H1 (cell line): ENCODE results near the gene AHCY. TPM values are rescaled to one million over a fixed set of nuclear protein-coding genes. Genes with fewer than 3 reads are reported as not detected.

ENCODE experiments used
- CTCF ChIA-PET: fragments of 300-600 bp; sonication (Branson Sonifier 250); formaldehyde crosslinking; loops from one replicate; lab custom pipeline; 2021; ENCODE audit not compliant: partially characterized antibody; lab: Charles Lee
- POLR2A ChIA-PET: fragments of 300-600 bp; sonication (Branson Sonifier 250); formaldehyde crosslinking; loops from one replicate; lab custom pipeline; 2021; ENCODE audit warnings: inconsistent platforms; ENCODE audit not compliant: partially characterized antibody; lab: Charles Lee
- DNase-seq, 2 experiments: peaks; one replicate each; pipeline versions ENCODE4 v3.0.0 to v3.0.0-alpha.2; 2010 to 2022; ENCODE audit warnings: low spot score in 2 of 2, low read depth in 1 of 2, mixed read lengths in 1 of 2
- FAIRE-seq: peaks from 2 replicates; lab custom pipeline; 2011; peaks lifted over from hg19 to GRCh38; lab: Jason Lieb, UNC
- H2AFZ ChIP-seq: 2 replicates; pipeline ENCODE4 v1.8.1; 2012; ENCODE audit warnings: low read length, inconsistent platforms
- H2AK5ac ChIP-seq: 2 replicates; pipeline ENCODE4 v1.6.1; 2013; ENCODE audit warnings: low read depth, low read length
- H2BK120ac ChIP-seq: replicated peaks from 2 replicates; pipeline ENCODE3; 2013; ENCODE audit warnings: low read depth, low read length, inconsistent platforms
- H2BK12ac ChIP-seq: 2 replicates; pipeline ENCODE4 v1.6.1; 2013; ENCODE audit warnings: low read depth, low read length
- H2BK15ac ChIP-seq: 2 replicates; pipeline ENCODE4 v1.6.1; 2013; ENCODE audit warnings: low read length
- H2BK20ac ChIP-seq: 2 replicates; pipeline ENCODE4 v1.6.1; 2013; ENCODE audit warnings: low read length
- H2BK5ac ChIP-seq: 2 replicates; pipeline ENCODE4 v1.6.1; 2013; ENCODE audit warnings: low read depth, low read length
- H3K14ac ChIP-seq: 2 replicates; pipeline ENCODE4 v1.6.1; 2013; ENCODE audit warnings: inconsistent platforms; ENCODE audit not compliant: insufficient read length
- H3K18ac ChIP-seq: 2 replicates; pipeline ENCODE4 v1.6.1; 2013; ENCODE audit warnings: low read length; ENCODE audit errors: extremely low read depth
- H3K23ac ChIP-seq: 2 replicates; pipeline ENCODE4 v1.6.1; 2013; ENCODE audit warnings: inconsistent platforms; ENCODE audit not compliant: insufficient read length
- H3K23me2 ChIP-seq: 2 replicates; pipeline ENCODE4 v1.6.1; 2013; ENCODE audit warnings: low read depth, low read length
- H3K27ac ChIP-seq: 2 replicates; pipeline ENCODE4 v1.6.1; 2011; ENCODE audit warnings: low read depth, low read length, inconsistent platforms
- H3K27me3 ChIP-seq, 4 experiments: replicated peaks in 1 of 4; 1 replicate in 1 of 4; 2 replicates in 3 of 4; pipeline versions ENCODE4 v1.6.1 to v1.8.1; 2011 to 2013; ENCODE audit warnings: low read length in 3 of 4, mild to moderate bottlenecking in 3 of 4, inconsistent platforms in 2 of 4, mixed read lengths in 2 of 4, moderate library complexity in 1 of 4; ENCODE audit not compliant: control insufficient read depth in 3 of 4, insufficient read depth in 3 of 4; ENCODE audit errors: extremely low read depth in 1 of 4
- H3K36me3 ChIP-seq, 4 experiments: 2 replicates each; pipeline versions ENCODE4 v1.6.1 to v1.8.1; 2011 to 2013; ENCODE audit warnings: mild to moderate bottlenecking in 4 of 4, low read length in 3 of 4, moderate library complexity in 2 of 4, control low read depth in 1 of 4, inconsistent platforms in 1 of 4; ENCODE audit not compliant: insufficient read depth in 4 of 4, control insufficient read depth in 2 of 4
- H3K4ac ChIP-seq: replicated peaks from 2 replicates; pipeline ENCODE3; 2013; ENCODE audit warnings: low read length, low read depth, mixed read lengths, inconsistent platforms; ENCODE audit not compliant: insufficient read length
- H3K4me1 ChIP-seq, 4 experiments: replicated peaks in 1 of 4; 1 replicate in 1 of 4; 2 replicates in 3 of 4; pipeline versions ENCODE4 v1.6.1 to v1.8.1; 2011 to 2013; ENCODE audit warnings: low read length in 3 of 4, inconsistent platforms in 2 of 4, mixed read lengths in 1 of 4; ENCODE audit not compliant: insufficient read depth in 4 of 4, control insufficient read depth in 3 of 4
- H3K4me2 ChIP-seq, 2 experiments: 2 replicates each; pipeline versions ENCODE4 v1.6.1 to v1.8.1; 2011 to 2013; ENCODE audit warnings: low read depth in 2 of 2, low read length in 2 of 2, control low read depth in 1 of 2, inconsistent platforms in 1 of 2, mild to moderate bottlenecking in 1 of 2; ENCODE audit not compliant: insufficient read depth in 1 of 2
- H3K4me3 ChIP-seq, 4 experiments: fragments of 200-600, 300-600 bp in 1 of 4; sonication (generic), shearing (Covaris generic), sonication (Bioruptor Twin) in 1 of 4; 2 replicates each; pipeline versions ENCODE4 v1.5.1 to v1.8.1; 2011 to 2016; ENCODE audit warnings: low read length in 4 of 4, low read depth in 3 of 4, control low read depth in 2 of 4, inconsistent platforms in 2 of 4, mild to moderate bottlenecking in 2 of 4, mixed read lengths in 1 of 4, moderate library complexity in 1 of 4; ENCODE audit not compliant: insufficient read depth in 2 of 4; ENCODE audit errors: extremely low read depth in 1 of 4
- H3K56ac ChIP-seq: replicated peaks from 2 replicates; pipeline ENCODE3; 2013; ENCODE audit warnings: low read depth, mild to moderate bottlenecking, mixed read lengths, low read length, inconsistent platforms; ENCODE audit not compliant: insufficient read length
- H3K79me1 ChIP-seq: 2 replicates; pipeline ENCODE4 v1.6.1; 2013; ENCODE audit warnings: low read depth, low read length, control low read depth
- H3K79me2 ChIP-seq, 2 experiments: 2 replicates each; pipeline versions ENCODE4 v1.6.1 to v1.8.1; 2012 to 2013; ENCODE audit warnings: low read length in 2 of 2, mild to moderate bottlenecking in 2 of 2, inconsistent platforms in 1 of 2; ENCODE audit not compliant: insufficient read depth in 2 of 2, control insufficient read depth in 1 of 2
- H3K9ac ChIP-seq, 4 experiments: replicated peaks in 1 of 4; 1 replicate in 1 of 4; 2 replicates in 3 of 4; pipeline versions ENCODE4 v1.6.1 to v1.8.1; 2011 to 2013; ENCODE audit warnings: low read depth in 3 of 4, low read length in 3 of 4, control low read depth in 2 of 4, mild to moderate bottlenecking in 2 of 4, moderate library complexity in 2 of 4, inconsistent platforms in 1 of 4; ENCODE audit errors: extremely low read depth in 1 of 4
- H3K9me3 ChIP-seq, 2 experiments: 2 replicates each; pipeline versions ENCODE4 v1.6.1 to v1.8.1; 2012 to 2013; ENCODE audit warnings: mild to moderate bottlenecking in 2 of 2, moderate library complexity in 2 of 2, control low read depth in 1 of 2, inconsistent platforms in 1 of 2, low read depth in 1 of 2, low read length in 1 of 2, mixed read lengths in 1 of 2; ENCODE audit not compliant: insufficient read depth in 2 of 2
- H4K20me1 ChIP-seq, 2 experiments: replicated peaks in 1 of 2; 2 replicates each; pipeline versions ENCODE3 to v1.8.1; 2011 to 2013; ENCODE audit warnings: inconsistent platforms in 2 of 2, low read length in 2 of 2, mild to moderate bottlenecking in 1 of 2; ENCODE audit not compliant: insufficient read depth in 2 of 2, control insufficient read depth in 1 of 2
- H4K5ac ChIP-seq: 2 replicates; pipeline ENCODE4 v1.6.1; 2013; ENCODE audit warnings: low read length, low read depth, mixed read lengths, inconsistent platforms; ENCODE audit not compliant: insufficient read length
- H4K8ac ChIP-seq: 2 replicates; pipeline ENCODE4 v1.8.0; 2013; ENCODE audit warnings: mild to moderate bottlenecking, moderate library complexity, low read length, inconsistent platforms; ENCODE audit not compliant: insufficient read depth; ENCODE audit errors: extremely low read depth
- H4K91ac ChIP-seq: replicated peaks from 2 replicates; pipeline ENCODE3; 2013; ENCODE audit warnings: low read length, mixed read lengths, inconsistent platforms; ENCODE audit not compliant: insufficient read length
- HDAC2 ChIP-seq, 2 experiments: fragments of 300-600 bp in 1 of 2; sonication (generic) in 1 of 2; IDR thresholded peaks; 2 replicates each; pipeline ENCODE4 v1.6.1; 2011 to 2012; ENCODE audit warnings: low read depth in 2 of 2, low read length in 2 of 2, mild to moderate bottlenecking in 2 of 2, moderate library complexity in 2 of 2, borderline replicate concordance in 1 of 2, inconsistent platforms in 1 of 2
- KDM5A ChIP-seq: fragments of 200-600 bp; IDR thresholded peaks from 2 replicates; pipeline ENCODE4 v1.7.1; 2012; ENCODE audit warnings: mild to moderate bottlenecking, low read length, inconsistent platforms, mixed read lengths
- NANOG ChIP-seq: IDR thresholded peaks from 2 replicates; pipeline ENCODE4 v1.6.1; 2011; ENCODE audit warnings: low read length, low read depth, mild to moderate bottlenecking, inconsistent platforms; ENCODE audit not compliant: insufficient read depth, poor library complexity, severe bottlenecking
- POLR2AphosphoS5 ChIP-seq: IDR thresholded peaks from 2 replicates; pipeline ENCODE4 v1.6.1; 2011; ENCODE audit warnings: low read depth, low read length
- POU5F1 ChIP-seq: IDR thresholded peaks from 2 replicates; pipeline ENCODE4 v1.6.1; 2011; ENCODE audit warnings: low read depth, mild to moderate bottlenecking, low read length, moderate library complexity
- RAD21 ChIP-seq, 2 experiments: IDR thresholded peaks in 1 of 2; conservative IDR thresholded peaks in 1 of 2; 2 replicates each; pipeline ENCODE4 v1.6.1; 2011; ENCODE audit warnings: low read depth in 2 of 2, low read length in 2 of 2, improper control_type of control experiment in 1 of 2, inconsistent platforms in 1 of 2, mild to moderate bottlenecking in 1 of 2, moderate library complexity in 1 of 2
- RFX5 ChIP-seq: IDR thresholded peaks from 2 replicates; pipeline ENCODE4 v1.6.1; 2011; ENCODE audit warnings: low read depth, low read length, improper control_type of control experiment, borderline replicate concordance
- RNF2 ChIP-seq: fragments of 200-900, 300-1000 bp; sonication (generic); IDR thresholded peaks from 2 replicates; pipeline ENCODE4 v1.7.1; 2016; ENCODE audit warnings: borderline replicate concordance, low read depth, mild to moderate bottlenecking, antibody characterized with exemption, low read length; ENCODE audit not compliant: poor library complexity, severe bottlenecking; ENCODE audit errors: missing control alignments
- SIX5 ChIP-seq: IDR thresholded peaks from 2 replicates; pipeline ENCODE4 v1.6.1; 2011; ENCODE audit warnings: mild to moderate bottlenecking, low read depth, low read length
- TAF1 ChIP-seq: IDR thresholded peaks from 2 replicates; pipeline ENCODE4 v1.6.1; 2011; ENCODE audit warnings: mild to moderate bottlenecking, low read depth, low read length
- USF2 ChIP-seq: IDR thresholded peaks from 2 replicates; pipeline ENCODE4 v1.6.1; 2011; ENCODE audit warnings: low read length, improper control_type of control experiment
- ZNF274 ChIP-seq: IDR thresholded peaks from 2 replicates; pipeline ENCODE4 v1.7.0; 2012; ENCODE audit warnings: low read length, borderline replicate concordance; ENCODE audit errors: extremely low read depth
- WGBS, 2 experiments: shearing (Covaris generic) in 1 of 2; methylation state at CpG; one replicate each; pipeline versions ENCODE4 v1.1.6 to v1.1.7; 2013 to 2015; ENCODE audit warnings: low lambda C conversion rate in 2 of 2, mixed read lengths in 2 of 2, inconsistent platforms in 1 of 2, low coverage in 1 of 2, missing lambda C conversion rate in 1 of 2; ENCODE audit not compliant: insufficient replicate concordance in 2 of 2, insufficient coverage in 1 of 2, insufficient read length in 1 of 2; ENCODE audit errors: extremely low coverage in 1 of 2, missing lambda C conversion rate in 1 of 2; 5-methylcytosine and 5-hydroxymethylcytosine counted together
- polyA plus RNA-seq, 7 experiments: library from polyadenylated mRNA; depleted of rRNA in 3 of 7; stranded (reverse) in 5 of 7; unstranded in 2 of 7; fragments of >200 nt in 5 of 7; fragments of 200-250 nt in 2 of 7; gene quantifications; 1 replicate in 5 of 7; 2 replicates in 1 of 7; 4 replicates in 1 of 7; pipeline versions ENCODE4 v1.2.1 to v1.2.3, GENCODE V29; 2011 to 2013; ENCODE audit warnings: missing spikeins in 2 of 7, mixed read lengths in 2 of 7
- total RNA-seq: library from RNA; stranded (reverse); fragmentation: NEBNext Ultra II Directional; extraction: Animal tissue kit (Norgen Biotek cat#: 25700); gene quantifications from 2 replicates; pipeline ENCODE4 v1.2.1, GENCODE V29; 2021

Gene AHCY
- total and polyA plus RNA-seq, 2 of the 8 experiments (the other 6 are each of a cell fraction or from before 2014, with no cell fraction given) = 404 to 638 TPM

GRCh38 chr20:34347571-34347970 is 44.4 kb upstream of the AHCY start:
- Histone ChIP-seq H3K79me1 (no peaks in the 10 kb centered on the region), H2BK120ac (no peak overlapping the region), H4K20me1 (no peaks in the 10 kb centered on the region), H2BK12ac (no peak overlapping the region), H2BK15ac (no peak overlapping the region), H3K79me2 (no peaks in the 10 kb centered on the region), H3K4me3 (no peak overlapping the region), H2BK20ac (no peak overlapping the region), H4K5ac (no peak overlapping the region), H3K9ac (no peak overlapping the region), H2BK5ac (no peak overlapping the region), H3K4me2 (no peak overlapping the region), H3K23me2 (no peaks in the 10 kb centered on the region; the same call in 1 of the 2 replicates), H3K18ac (no peak overlapping the region), H3K4me1 (peaks cover 0 to 7% (median 2%) of the 10 kb centered on the region in 4 experiments; a peak in 3 of 7 replicates), H3K9me3 (no peaks in the 10 kb centered on the region), H4K8ac (no peak overlapping the region), H4K91ac (no peak overlapping the region), H3K23ac (no peak overlapping the region), H3K27ac (no peak overlapping the region), H2AFZ (no peak overlapping the region), H2AK5ac (no peak overlapping the region), H3K14ac (no peak overlapping the region), H3K56ac (no peak overlapping the region), H3K4ac (no peak overlapping the region), H3K27me3 (no peaks in the 10 kb centered on the region), H3K36me3 (no peaks in the 10 kb centered on the region)
- ChIA-PET POLR2A (no interaction called here), CTCF (no interaction called here)
- FAIRE-seq = no peak
- WGBS, 2 experiments = 93% methylated on average over 4 of the region's 4 CpGs; no CpG with 5 or more reads in 1 of the 2 experiments
- no peak for DNase-seq
- TF ChIP-seq TAF1 (no peak), NANOG (no peak), POU5F1 (no peak), RAD21 (IDR thresholded peaks at IDR 0.05 in 1 of 2, conservative IDR thresholded peaks at IDR 0.05 in 1 of 2; ENCODE audit: low read depth in 2 of 2, low read length in 2 of 2) (no peak), HDAC2 (IDR thresholded peaks at IDR 0.05; ENCODE audit: borderline replicate concordance in 1 of 2, low read depth in 2 of 2, low read length in 2 of 2) (no peak), RFX5 (no peak), SIX5 (no peak), POLR2AphosphoS5 (no peak), ZNF274 (no peak), USF2 (no peak), KDM5A (no peak), RNF2 (no peak)
